Activated T-cell treated with anti-CD3 and anti-CD28 coated beads for 1 hour (primary cell): ENCODE data around the gene TEAD1.
A peak's percentile ranks its signal among the peaks of the same experiment; 100 is the strongest.

Experiments used
- DNase-seq: peaks from one replicate; pipeline ENCODE4 v3.0.0-alpha.2; 2020; ENCODE audit warnings: low read depth

Gene TEAD1

DNA sequence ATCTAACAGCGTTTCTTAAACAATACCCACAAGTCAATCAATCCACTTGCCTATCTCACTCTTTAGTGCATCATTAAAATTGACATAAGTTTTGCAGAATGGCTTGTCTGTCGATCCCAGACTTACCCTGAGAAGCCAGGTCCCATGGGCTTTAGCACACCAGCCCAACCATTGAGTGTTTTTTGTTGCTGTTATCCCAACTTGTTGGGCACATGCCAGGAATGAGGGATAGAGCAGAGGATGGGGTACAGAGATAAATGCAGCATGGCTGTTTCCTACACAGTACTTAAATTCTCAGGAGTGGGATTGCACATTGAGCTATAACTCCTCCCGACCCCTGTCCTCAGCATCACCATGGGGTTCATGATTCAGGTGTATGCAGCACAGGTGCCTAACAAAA, 270.7 kb downstream of the TEAD1 start:
- no peak for DNase-seq

DNA sequence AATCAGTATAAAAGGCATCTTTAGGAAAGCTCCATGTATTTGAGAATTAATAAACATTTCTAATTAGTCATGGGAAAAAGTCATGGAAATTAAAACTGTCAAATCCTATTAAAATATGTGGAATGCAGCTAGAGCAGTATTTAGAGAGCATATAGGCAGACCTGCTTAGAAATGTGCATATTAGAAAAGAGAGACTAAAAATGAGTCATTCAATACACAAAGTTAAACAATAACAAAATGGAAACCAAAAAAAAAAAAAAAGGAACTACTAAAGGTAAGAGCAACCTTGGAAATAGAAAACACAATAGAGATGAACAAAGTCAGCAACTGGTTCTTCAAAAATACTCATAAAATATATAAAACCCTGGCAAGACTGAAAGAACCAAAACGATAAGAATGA, 275.2 kb downstream of the TEAD1 start:
- no peak for DNase-seq

- no peak for DNase-seq
Measured at GRCh38 chr11:12950670-12951069, 276.4 kb downstream of the TEAD1 start.

DNA sequence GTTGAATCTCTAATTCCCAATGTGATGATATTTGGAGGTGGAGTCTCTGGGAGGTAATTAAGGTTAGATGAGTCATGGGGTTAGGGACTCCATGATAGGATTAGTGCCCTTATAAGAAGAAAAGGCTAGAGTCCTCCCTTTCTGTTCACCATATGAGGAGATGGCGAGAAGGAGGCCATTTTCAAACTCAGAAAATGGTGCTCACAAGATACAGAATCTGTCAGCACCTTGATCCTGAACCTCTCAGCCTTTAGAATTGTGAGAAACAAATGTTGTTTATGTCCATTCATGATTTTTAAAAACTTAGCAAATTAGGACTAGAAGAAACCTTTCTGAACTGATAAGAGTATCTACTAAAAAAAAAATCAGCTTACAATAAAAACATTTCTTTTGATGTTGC, 277.2 kb downstream of the TEAD1 start:
- DNase-seq = no peak

DNA sequence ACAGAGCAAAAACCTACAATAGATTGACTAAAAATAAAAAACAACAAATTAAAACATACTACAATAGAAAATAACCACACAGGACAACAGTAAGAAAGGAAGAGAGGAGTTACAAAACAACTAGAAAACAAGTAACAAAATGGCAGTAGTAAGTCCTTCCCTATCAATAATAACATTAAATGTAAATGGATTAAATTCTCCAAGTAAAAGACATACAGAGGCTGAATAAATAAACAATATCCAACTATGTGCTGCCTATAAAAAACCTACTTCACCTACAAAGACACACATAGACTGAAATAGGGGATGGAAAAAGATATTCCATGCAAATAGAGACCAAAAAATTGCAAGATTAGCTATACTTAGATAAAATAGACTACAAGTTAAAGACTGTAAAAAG, 277.9 kb downstream of the TEAD1 start:
- DNase-seq = no peak

DNA sequence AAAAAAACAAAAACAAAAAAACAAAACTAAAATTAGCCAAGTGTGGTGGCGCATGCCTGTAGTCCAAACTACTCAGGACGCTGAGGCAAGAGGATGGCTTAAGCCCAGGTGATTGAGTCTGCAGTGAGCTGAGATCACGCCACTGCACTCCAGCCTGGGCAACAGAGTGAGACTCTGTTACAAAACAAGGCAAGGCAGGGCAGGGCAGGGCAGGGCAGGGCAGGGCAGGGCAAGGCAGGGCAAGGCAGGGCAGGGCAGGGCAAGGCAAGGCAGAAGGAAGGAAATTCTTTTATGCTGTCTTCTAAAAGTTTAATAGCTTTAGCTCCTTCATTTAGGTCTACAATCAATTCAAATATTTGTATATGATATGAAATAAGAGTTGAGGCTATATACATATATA, 284.8 kb downstream of the TEAD1 start:
- DNase-seq = no peak

- no peak for DNase-seq
Measured at GRCh38 chr11:12961615-12962014, 287.4 kb downstream of the TEAD1 start.

- DNase-seq = no peak
Measured at GRCh38 chr11:12962306-12962705, 288.1 kb downstream of the TEAD1 start.

GRCh38 chr11:12963051-12963450, 288.8 kb downstream of the TEAD1 start:
- DNase-seq = no peak

DNA sequence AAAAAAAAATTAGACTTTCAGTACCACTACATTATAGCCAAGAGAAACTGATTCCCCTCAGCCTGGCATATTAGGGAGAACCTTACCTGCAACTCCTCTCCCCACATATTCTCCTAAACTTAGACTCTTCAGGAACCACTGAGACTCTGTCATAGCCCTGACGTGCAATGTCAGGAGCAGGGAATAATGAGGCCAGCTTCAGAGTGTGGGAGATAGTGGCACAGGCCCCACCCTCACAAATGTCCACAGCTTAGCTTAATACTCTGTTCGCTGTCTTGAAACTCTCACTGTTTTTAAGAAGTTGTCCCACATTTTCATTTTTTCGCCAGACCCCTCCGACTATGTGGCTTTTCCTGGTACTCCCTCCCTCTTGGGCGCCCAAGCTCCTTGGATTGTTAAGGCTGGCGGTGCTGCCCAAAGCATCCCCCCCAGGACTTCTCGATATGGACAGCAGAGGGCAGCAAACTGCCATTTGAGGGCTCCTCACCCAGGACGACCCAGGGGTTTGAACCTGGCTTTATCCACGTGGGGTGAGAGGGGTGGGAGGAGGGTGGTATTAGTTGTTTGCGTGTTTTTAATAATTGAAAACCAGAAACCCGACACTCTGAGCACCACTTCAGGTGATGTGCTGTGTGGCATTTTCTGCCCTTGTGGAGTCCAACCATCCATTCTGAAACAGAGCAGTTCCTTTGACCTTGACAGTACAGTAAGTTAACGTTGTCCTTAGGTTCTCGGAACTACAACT, 289.7 kb downstream of the TEAD1 start:
- peak; percentile 46 for DNase-seq

DNA sequence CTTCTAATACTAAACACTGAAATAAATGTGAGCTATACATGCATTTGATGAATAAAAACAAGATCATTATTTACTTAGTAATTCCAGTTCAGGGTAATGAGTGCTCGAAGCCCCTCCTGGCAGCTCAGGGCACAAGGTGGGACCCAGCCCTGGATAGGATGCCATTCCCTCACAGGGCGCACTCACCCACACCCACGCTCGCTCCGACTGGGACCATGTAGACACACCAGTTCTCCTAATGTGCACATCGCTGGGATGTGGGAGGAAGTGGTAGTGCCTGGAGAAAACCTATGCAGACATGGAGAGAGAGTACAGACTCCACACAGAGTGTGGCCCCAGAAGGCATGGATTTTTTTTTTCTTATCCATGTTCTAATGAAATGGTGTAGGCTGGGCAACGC, 290.4 kb downstream of the TEAD1 start:
- DNase-seq = no peak

- DNase-seq = no peak
Measured at GRCh38 chr11:12966002-12966401, 291.8 kb downstream of the TEAD1 start.

GRCh38 chr11:12968101-12968500, 293.9 kb downstream of the TEAD1 start:
- DNase-seq = no peak

GRCh38 chr11:12968826-12969225, 294.6 kb downstream of the TEAD1 start:
- no peak for DNase-seq

GRCh38 chr11:12971955-12972354, 297.7 kb downstream of the TEAD1 start:
- no peak for DNase-seq

GRCh38 chr11:12973528-12974181, 299.4 kb downstream of the TEAD1 start:
- DNase-seq = no peak

GRCh38 chr11:12975195-12975594, 301.0 kb downstream of the TEAD1 start:
- DNase-seq = no peak

DNA sequence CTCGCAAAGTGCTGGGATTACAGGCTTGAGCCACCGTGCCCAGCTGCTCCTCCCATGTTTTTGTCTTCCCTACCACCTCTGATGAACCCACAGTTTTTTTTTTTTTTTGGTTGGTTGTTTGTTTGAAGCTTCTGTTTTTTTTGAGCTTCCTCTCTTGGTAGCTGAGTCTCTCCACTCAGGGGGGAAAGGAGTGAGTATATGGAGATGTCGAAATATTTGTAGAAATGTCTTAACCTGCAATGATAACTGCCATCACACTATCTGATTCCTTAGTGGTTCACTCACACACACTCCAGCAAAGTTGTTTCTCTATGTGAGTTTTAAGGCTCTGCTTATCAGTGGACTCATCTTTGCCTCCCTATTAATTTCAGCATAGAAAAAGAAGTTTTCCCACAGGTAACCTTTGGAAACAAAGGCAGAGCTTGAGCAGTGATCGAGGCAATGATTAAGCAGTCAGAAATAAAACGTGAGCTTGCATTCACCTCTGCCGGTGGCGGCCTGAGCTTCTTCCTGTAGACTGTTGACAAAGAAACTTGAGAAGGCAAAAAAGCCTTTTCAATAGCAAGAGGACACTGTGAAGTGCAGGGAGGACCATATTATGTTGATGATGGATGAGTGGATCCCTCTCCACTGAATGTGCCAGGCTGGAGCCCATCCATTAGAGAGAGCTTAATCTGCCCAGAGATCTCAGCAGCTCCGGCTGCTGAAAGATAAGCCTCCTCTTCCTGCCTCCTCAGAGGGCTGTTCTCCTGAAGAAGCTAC, 305.9 kb downstream of the TEAD1 start:
- DNase-seq = no peak

DNA sequence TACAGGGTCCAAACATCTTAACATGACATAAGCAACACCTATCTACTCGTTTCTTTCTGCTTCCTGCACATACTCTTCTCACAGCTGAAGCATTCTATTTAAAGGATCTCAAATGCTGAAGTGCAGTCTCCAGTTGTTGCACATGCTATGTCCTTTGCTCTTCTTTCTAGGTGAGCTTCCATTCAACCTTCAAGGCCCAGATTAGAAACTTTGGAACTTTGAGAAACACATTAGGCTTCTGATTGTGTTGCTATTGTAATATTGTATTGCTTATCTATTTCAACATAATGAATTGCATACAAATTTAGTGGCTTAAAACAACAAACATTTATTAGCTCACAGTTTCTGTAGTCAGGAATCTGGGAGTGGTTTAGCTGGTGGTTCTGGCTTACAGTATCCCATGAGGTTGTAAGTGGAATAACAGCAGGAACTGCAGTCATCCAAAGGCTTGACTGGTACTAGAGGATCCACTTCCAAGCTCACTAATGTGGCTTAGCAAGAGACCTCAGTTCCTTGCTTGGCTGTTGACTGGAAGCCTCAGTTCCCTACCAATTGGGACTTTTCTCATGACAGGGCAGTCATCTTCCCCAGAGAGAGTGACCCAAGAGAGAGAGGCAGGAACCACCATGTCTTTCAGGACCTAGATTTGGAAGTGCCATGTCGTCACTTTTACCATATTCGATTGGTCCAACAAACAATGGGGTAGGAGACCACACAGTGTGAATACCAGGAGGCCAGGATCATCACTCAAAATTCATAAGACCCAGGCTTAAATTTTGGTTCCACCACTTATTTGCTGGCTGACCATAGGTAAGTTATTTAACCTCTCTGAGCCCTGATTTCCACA, 307.7 kb downstream of the TEAD1 start:
- no peak for DNase-seq

- DNase-seq = no peak
Measured at GRCh38 chr11:12983336-12983735, 309.1 kb downstream of the TEAD1 start.

DNA sequence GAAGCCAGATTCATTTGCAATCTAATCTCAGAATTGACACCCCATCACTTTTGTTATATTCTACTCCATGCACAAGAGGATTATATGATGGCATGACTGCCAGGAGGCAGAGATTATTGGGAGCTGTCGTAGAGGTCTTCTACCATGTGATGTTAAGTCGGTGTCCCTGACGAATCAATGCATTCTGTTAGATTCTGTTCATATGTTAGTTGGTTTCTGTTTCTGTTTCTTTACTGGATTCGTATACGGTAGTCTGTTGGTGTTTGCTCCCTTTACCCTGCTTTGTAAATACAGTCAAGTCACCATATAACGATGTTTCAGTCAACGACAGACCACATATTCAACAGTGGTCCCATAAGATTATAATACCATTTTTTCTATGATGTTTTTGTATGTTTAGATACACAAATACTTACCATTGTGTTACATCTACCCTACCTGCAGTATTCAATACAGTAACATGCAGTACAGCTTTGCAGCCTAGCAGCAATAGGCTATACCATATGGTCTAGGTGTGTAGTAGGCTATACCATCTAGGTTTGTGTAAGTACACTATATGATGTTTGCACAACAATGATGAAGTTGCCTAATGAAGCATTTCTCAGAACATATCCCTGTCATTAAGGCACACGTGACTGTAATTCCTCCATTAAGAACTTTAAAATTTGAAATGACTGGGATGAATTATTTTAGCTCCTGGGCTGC, 312.1 kb downstream of the TEAD1 start:
- DNase-seq = no peak
